Endodermal cell (in vitro differentiated cells): Measurements from ENCODE around the gene AKAP7. TPM values are rescaled to one million over a fixed set of nuclear protein-coding genes. Genes with fewer than 3 reads are reported as not detected.

ENCODE experiments used
- DNase-seq: peaks from one replicate; pipeline ENCODE4 v3.0.0-alpha.2; 2017
- H3K27ac ChIP-seq: 2 replicates; pipeline ENCODE4 v1.5.1; 2013; ENCODE audit warnings: mild to moderate bottlenecking, low read depth, low read length, moderate library complexity
- H3K27me3 ChIP-seq: 2 replicates; pipeline ENCODE4 v1.6.1; 2013; ENCODE audit warnings: mild to moderate bottlenecking, low read length, moderate library complexity; ENCODE audit not compliant: insufficient read depth, control insufficient read depth, poor library complexity, severe bottlenecking
- H3K36me3 ChIP-seq: 2 replicates; pipeline ENCODE4 v1.7.0; 2013; ENCODE audit warnings: mild to moderate bottlenecking, low read length, moderate library complexity; ENCODE audit not compliant: control insufficient read depth, insufficient read depth
- H3K4me1 ChIP-seq: one replicate; pipeline ENCODE4 v1.7.0; 2013; ENCODE audit warnings: low read length; ENCODE audit not compliant: control insufficient read depth, insufficient read depth
- H3K4me3 ChIP-seq: 2 replicates; pipeline ENCODE4 v1.5.1; 2013; ENCODE audit warnings: mild to moderate bottlenecking, low read length, moderate library complexity
- H3K9ac ChIP-seq: 2 replicates; pipeline ENCODE4 v1.6.1; 2013; ENCODE audit warnings: mild to moderate bottlenecking, low read length, moderate library complexity; ENCODE audit not compliant: poor library complexity, severe bottlenecking; ENCODE audit errors: extremely low read depth
- H3K9me3 ChIP-seq: 2 replicates; pipeline ENCODE4 v1.6.1; 2013; ENCODE audit warnings: mild to moderate bottlenecking, low read length, moderate library complexity; ENCODE audit not compliant: control insufficient read depth
- H3K27ac Mint-ChIP-seq: 2 replicates; pipeline ENCODE4 v1.8.0; 2020; ENCODE audit warnings: mixed read lengths
- H3K27me3 Mint-ChIP-seq: 2 replicates; pipeline ENCODE4 v1.8.0; 2021; ENCODE audit warnings: mild to moderate bottlenecking, mixed read lengths; ENCODE audit not compliant: insufficient read depth
- H3K36me3 Mint-ChIP-seq: 2 replicates; pipeline ENCODE4 v1.8.0; 2020; ENCODE audit warnings: low read depth, mixed read lengths
- H3K4me1 Mint-ChIP-seq: 2 replicates; pipeline ENCODE4 v1.8.0; 2020; ENCODE audit warnings: mixed read lengths
- H3K4me3 Mint-ChIP-seq: 2 replicates; pipeline ENCODE4 v1.8.0; 2020; ENCODE audit warnings: mild to moderate bottlenecking, moderate library complexity, mixed read lengths
- H3K9me3 Mint-ChIP-seq: 2 replicates; pipeline ENCODE4 v1.8.0; 2020; ENCODE audit warnings: mild to moderate bottlenecking, mixed read lengths
- CTCF ChIP-seq: fragments of 200-600 bp; sonication (generic); conservative IDR thresholded peaks from 2 replicates; pipeline ENCODE4 v1.5.0; 2021; ENCODE audit warnings: antibody characterized with exemption, mild to moderate bottlenecking
- WGBS, 2 experiments: methylation state at CpG; one replicate each; pipeline versions ENCODE4 v1.1.5 to v1.1.7; 2013; ENCODE audit warnings: missing lambda C conversion rate in 2 of 2, mixed read lengths in 1 of 2; ENCODE audit not compliant: insufficient coverage in 1 of 2, insufficient read length in 1 of 2; 5-methylcytosine and 5-hydroxymethylcytosine counted together
- total RNA-seq, 2 donors: library from RNA; stranded (reverse); fragmentation: NEBNext Ultra II Directional in 1 of 2; extraction: Animal tissue kit (Norgen Biotek cat#: 25700) in 1 of 2; gene quantifications; 2 replicates in 1 of 2; 3 replicates in 1 of 2; pipeline ENCODE4 v1.2.1, GENCODE V29; 2021

The AKAP7 gene
- total RNA-seq, 2 donors from 2014 or later: 6.2 to 6.7 TPM

- H3K36me3 Mint-ChIP-seq: peaks cover 2% of the 10 kb centered on the region
- H3K9me3 ChIP-seq: no peaks in the 10 kb centered on the region
- no peak overlapping the region for H3K4me3 Mint-ChIP-seq
- no peaks in the 10 kb centered on the region for H3K27me3 ChIP-seq
- no peak overlapping the region for H3K27ac ChIP-seq
- WGBS, 2 experiments: 90 to 95% methylated on average over 2 of the region's 2 CpGs
- no peak overlapping the region for H3K27ac Mint-ChIP-seq
- H3K36me3 ChIP-seq: no peaks in the 10 kb centered on the region
- TF ChIP-seq CTCF: no peak
- H3K4me3 ChIP-seq: no peak overlapping the region
- no peaks in the 10 kb centered on the region for H3K27me3 Mint-ChIP-seq
- H3K4me1 ChIP-seq: no peaks in the 10 kb centered on the region
- no peaks in the 10 kb centered on the region for H3K9me3 Mint-ChIP-seq
- H3K4me1 Mint-ChIP-seq: peaks cover 7% of the 10 kb centered on the region
- no peak for DNase-seq
- H3K9ac ChIP-seq: no peak overlapping the region
Observed at GRCh38 chr6:131175564-131175963, 40.3 kb downstream of the AKAP7 start.

GRCh38 chr6:131177996-131178395 lies 42.7 kb downstream of the AKAP7 start:
- Mint-ChIP-seq H3K27me3 (no peaks in the 10 kb centered on the region), H3K4me1 (peaks cover 9% of the 10 kb centered on the region), H3K36me3 (peaks cover 2% of the 10 kb centered on the region), H3K27ac (no peak overlapping the region), H3K4me3 (no peak overlapping the region), H3K9me3 (no peaks in the 10 kb centered on the region)
- H3K9ac ChIP-seq: no peak overlapping the region
- no peak overlapping the region for H3K4me3 ChIP-seq
- no peaks in the 10 kb centered on the region for H3K4me1 ChIP-seq
- DNase-seq: no peak
- H3K36me3 ChIP-seq: no peaks in the 10 kb centered on the region
- no peak for TF ChIP-seq CTCF
- no peak overlapping the region for H3K27ac ChIP-seq
- H3K27me3 ChIP-seq: no peaks in the 10 kb centered on the region
- no peaks in the 10 kb centered on the region for H3K9me3 ChIP-seq
- WGBS, 2 experiments: 93 to 96% methylated on average over 3 to 5 of the region's 6 CpGs

GRCh38 chr6:131182991-131183425 lies 47.7 kb downstream of the AKAP7 start:
- 25 to 47% methylated on average over 1 to 5 of the region's 5 CpGs for WGBS, 2 experiments
- H3K36me3 ChIP-seq: no peaks in the 10 kb centered on the region
- no peaks in the 10 kb centered on the region for H3K9me3 Mint-ChIP-seq
- H3K4me3 Mint-ChIP-seq: no peak overlapping the region
- no peaks in the 10 kb centered on the region for H3K27me3 ChIP-seq
- TF ChIP-seq CTCF: peak; percentile 84
- no peak overlapping the region for H3K9ac ChIP-seq
- no peaks in the 10 kb centered on the region for H3K4me1 ChIP-seq
- DNase-seq: peak; percentile 73
- no peak overlapping the region for H3K4me3 ChIP-seq
- H3K27me3 Mint-ChIP-seq: no peaks in the 10 kb centered on the region
- peaks cover 9% of the 10 kb centered on the region for H3K36me3 Mint-ChIP-seq
- H3K9me3 ChIP-seq: no peaks in the 10 kb centered on the region
- H3K27ac ChIP-seq: no peak overlapping the region
- peaks cover 15% of the 10 kb centered on the region for H3K4me1 Mint-ChIP-seq
- peak overlapping the region; percentile 37 for H3K27ac Mint-ChIP-seq
